Left lung (tissue), 10 donors: ENCODE measurements around the gene GJA3. TPM values are rescaled to one million over a fixed set of nuclear protein-coding genes. Genes with fewer than 3 reads are reported as not detected.

Source experiments
- ATAC-seq: fragments of 200-7000 bp; cut with Tn5 transposase; one replicate; pipeline ENCODE4 v1.9.1; 2020; ENCODE audit warnings: moderate library complexity
- DNase-seq, 4 donors: peaks; one replicate each; pipeline ENCODE4 v3.0.0-alpha.2; 2013 to 2020
- H3K27ac ChIP-seq, 2 donors: fragments of 200-600 bp; sonication (generic) in 1 of 2; one replicate each; pipeline versions ENCODE4 v1.5.0 to v1.8.0; 2020 to 2021
- H3K27me3 ChIP-seq, 2 donors: fragments of 200-600 bp; sonication (generic) in 1 of 2; one replicate each; pipeline versions ENCODE4 v1.5.0 to v1.8.0; 2020 to 2021
- H3K36me3 ChIP-seq, 2 donors: fragments of 200-600 bp; sonication (generic) in 1 of 2; one replicate each; pipeline versions ENCODE4 v1.5.0 to v1.8.0; 2020 to 2021
- H3K4me1 ChIP-seq, 2 donors: fragments of 200-600 bp; one replicate each; pipeline ENCODE4 v1.8.0; 2021
- H3K4me3 ChIP-seq, 2 donors: fragments of 200-600 bp; sonication (generic) in 1 of 2; one replicate each; pipeline versions ENCODE4 v1.5.0 to v1.8.0; 2020 to 2021; ENCODE audit warnings: mild to moderate bottlenecking in 1 of 2
- H3K9me3 ChIP-seq, 2 donors: fragments of 200-600 bp; sonication (generic) in 1 of 2; one replicate each; pipeline versions ENCODE4 v1.5.0 to v1.8.0; 2020 to 2021
- CTCF ChIP-seq, 2 donors: fragments of 200-600 bp; sonication (generic) in 1 of 2; IDR thresholded peaks; one replicate each; pipeline versions ENCODE4 v1.5.0 to v1.8.0; 2021; ENCODE audit warnings: antibody characterized with exemption in 2 of 2
- intact Hi-C, 2 donors: fragments of 100-400 bp; cut with DNase I; formaldehyde crosslinking; loops; one replicate each; pipeline versions ENCODE4 v1.11.2 to v1.14.2; 2022
- polyA plus RNA-seq, 6 donors: library from polyadenylated mRNA; unstranded; fragments of 120-200 nt; gene quantifications; one replicate each; pipeline ENCODE4 v1.2.1, GENCODE V29; 2013; ENCODE audit not compliant: insufficient read length in 6 of 6
- total RNA-seq, 2 donors: library from RNA; stranded (reverse); fragmentation: NEBNext Ultra II Directional; extraction: Animal tissue kit (Norgen Biotek cat#: 25700); gene quantifications; one replicate each; pipeline ENCODE4 v1.2.1, GENCODE V29; 2021
- donor health status: DM: no; HTN: yes; CAD: no.
- donor health status: DM: no; HTN: no; CAD: no.

Gene GJA3
- total and polyA plus RNA-seq, 8 donors, result 0.06 to 0.31 (median 0.11) TPM

GRCh38 chr13:20128459-20128931 lies 32.4 kb downstream of the GJA3 start:
- Histone ChIP-seq H3K4me3 (peak overlapping the region; percentile 41 to 53), H3K27me3 (peaks cover 10 to 58% of the 10 kb centered on the region in 2 donors), H3K36me3 (no peaks in the 10 kb centered on the region), H3K9me3 (no peaks in the 10 kb centered on the region), H3K27ac (peak overlapping the region; percentile 69 to 71), H3K4me1 (peaks cover 6 to 22% of the 10 kb centered on the region in 2 donors)
- DNase-seq, result peak in 1 of 4 donors; percentile 82
- TF ChIP-seq CTCF (IDR thresholded peaks at IDR 0.05), result peak in 1 of 2 donors; percentile 26
- ATAC-seq, result peak; percentile 75
- intact Hi-C loops, result no loop called here

GRCh38 chr13:20127562-20128458 lies 33.0 kb downstream of the GJA3 start:
- H3K27ac ChIP-seq, result peak overlapping the region; percentile 69 to 71
- H3K9me3 ChIP-seq, result no peaks in the 10 kb centered on the region
- no peak for TF ChIP-seq CTCF (IDR thresholded peaks at IDR 0.05)
- DNase-seq (peak; percentile 70 to 93 (median 71)), ATAC-seq (peak; percentile 89)
- intact Hi-C loops, result no loop called here
- H3K36me3 ChIP-seq, result no peaks in the 10 kb centered on the region
- peaks cover 10 to 58% of the 10 kb centered on the region in 2 donors for H3K27me3 ChIP-seq
- H3K4me3 ChIP-seq, result peak overlapping the region; percentile 41 to 53
- peaks cover 6 to 22% of the 10 kb centered on the region in 2 donors for H3K4me1 ChIP-seq

- Histone ChIP-seq H3K27me3 (peaks cover 10 to 53% of the 10 kb centered on the region in 2 donors), H3K36me3 (no peaks in the 10 kb centered on the region), H3K9me3 (no peaks in the 10 kb centered on the region), H3K27ac (peak overlapping the region; percentile 69 to 71), H3K4me1 (peaks cover 6 to 22% of the 10 kb centered on the region in 2 donors), H3K4me3 (peak overlapping the region; percentile 41 to 53)
- ATAC-seq (peak; percentile 39), DNase-seq (peak in 1 of 4 donors; percentile 45)
- intact Hi-C loops, result no loop called here
- no peak for TF ChIP-seq CTCF (IDR thresholded peaks at IDR 0.05)
These were observed 33.6 kb downstream of the GJA3 start for GRCh38 chr13:20127262-20127561.

- H3K9me3 ChIP-seq, result no peaks in the 10 kb centered on the region
- TF ChIP-seq CTCF (IDR thresholded peaks at IDR 0.05), result no peak
- H3K4me3 ChIP-seq, result no peak overlapping the region
- H3K36me3 ChIP-seq, result no peaks in the 10 kb centered on the region
- intact Hi-C loops, result no loop called here
- peaks cover 10 to 48% of the 10 kb centered on the region in 2 donors for H3K27me3 ChIP-seq
- H3K27ac ChIP-seq, result no peak overlapping the region
- no peak for ATAC-seq
- no peak for DNase-seq
- H3K4me1 ChIP-seq, result peaks cover 6 to 22% of the 10 kb centered on the region in 2 donors
These were observed 34.2 kb downstream of the GJA3 start for GRCh38 chr13:20126541-20127261.

GRCh38 chr13:20125783-20126165 lies 35.1 kb downstream of the GJA3 start:
- Histone ChIP-seq H3K4me3 (no peak overlapping the region), H3K27ac (no peak overlapping the region), H3K27me3 (peaks cover 10 to 42% of the 10 kb centered on the region in 2 donors), H3K9me3 (no peaks in the 10 kb centered on the region), H3K4me1 (peaks cover 6 to 22% of the 10 kb centered on the region in 2 donors), H3K36me3 (no peaks in the 10 kb centered on the region)
- ATAC-seq (no peak), DNase-seq (no peak)
- intact Hi-C loops, result no loop called here
- no peak for TF ChIP-seq CTCF (IDR thresholded peaks at IDR 0.05)
